GM03348 (cell line): Measurements from ENCODE around the gene MID2.
"Not testable (repeated sequence)": the region's sequence is repeated elsewhere in the genome, so short reads cannot be mapped to it uniquely, and the experiment has no call there.

Experiments
- DNase-seq: peaks from one replicate; pipeline ENCODE4 v3.0.0; 2012; ENCODE audit warnings: low spot score

The MID2 gene

DNA sequence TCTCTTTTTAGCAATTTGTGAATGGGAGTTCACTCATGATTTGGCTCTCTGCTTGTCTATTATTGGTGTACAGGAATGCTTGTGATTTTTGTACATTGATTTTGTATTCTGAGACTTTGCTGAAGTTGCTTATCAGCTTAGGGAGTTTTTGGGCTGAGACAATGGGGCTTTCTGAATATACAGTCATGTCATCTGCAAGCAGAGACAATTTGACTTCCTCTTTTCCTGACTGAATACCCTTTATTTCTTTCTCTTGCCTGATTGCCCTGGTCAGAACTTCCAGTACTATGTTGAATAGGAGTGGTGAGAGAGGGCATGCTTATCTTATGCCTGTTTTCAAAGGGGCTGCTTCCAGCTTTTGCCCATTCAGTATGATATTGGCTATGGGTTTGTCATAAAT is 129.7 kb downstream of the MID2 start:
- DNase-seq: not testable (repeated sequence)

- DNase-seq: no peak
These were observed 143.0 kb downstream of the MID2 start for GRCh38 chrX:107968623-107969022.

DNA sequence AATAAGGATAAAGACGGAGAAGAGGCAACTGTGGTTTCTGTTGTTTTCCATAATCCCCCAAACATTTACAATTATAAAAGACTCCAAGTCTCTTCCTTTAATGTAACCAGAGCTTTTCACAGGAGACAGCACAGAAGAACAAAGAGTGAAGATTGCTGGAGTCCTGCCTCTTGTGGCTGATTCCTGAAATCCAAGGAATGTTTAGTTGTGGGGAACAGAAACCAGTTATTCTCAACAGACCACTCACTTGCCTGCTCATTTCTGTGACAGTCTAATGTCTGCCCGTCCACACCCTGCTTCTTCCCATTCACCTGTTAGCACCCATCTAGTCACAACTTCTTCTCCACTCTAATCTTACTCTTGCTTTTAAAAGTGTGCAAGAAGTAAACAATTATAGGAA is 144.4 kb downstream of the MID2 start:
- no peak for DNase-seq

- DNase-seq: no peak
These were observed 146.0 kb downstream of the MID2 start for GRCh38 chrX:107971636-107972035.
